Nephron progenitor cell (in vitro differentiated cells): ENCODE data around the gene PCNA.

Experiments
- DNase-seq: peaks from one replicate; pipeline ENCODE4 v3.0.0; 2021
- H3K27ac Mint-ChIP-seq: 2 replicates; pipeline ENCODE4 v1.8.0; 2021; ENCODE audit warnings: mild to moderate bottlenecking, moderate library complexity, mixed read lengths
- H3K27me3 Mint-ChIP-seq: 2 replicates; pipeline ENCODE4 v1.8.0; 2021; ENCODE audit warnings: mild to moderate bottlenecking, low read depth, mixed read lengths; ENCODE audit not compliant: poor library complexity
- H3K36me3 Mint-ChIP-seq: 2 replicates; pipeline ENCODE4 v1.8.0; 2021; ENCODE audit warnings: low read depth, mixed read lengths
- H3K4me1 Mint-ChIP-seq: 2 replicates; pipeline ENCODE4 v1.8.0; 2021; ENCODE audit warnings: mixed read lengths
- H3K4me3 Mint-ChIP-seq: 2 replicates; pipeline ENCODE4 v1.8.0; 2021; ENCODE audit warnings: mild to moderate bottlenecking, moderate library complexity, mixed read lengths
- H3K9me3 Mint-ChIP-seq: 2 replicates; pipeline ENCODE4 v1.8.0; 2021; ENCODE audit warnings: mild to moderate bottlenecking, moderate library complexity, mixed read lengths
- TF ChIP-seq, protein P1 (sequence below): fragments of 200-600 bp; sonication (generic); IDR thresholded peaks from 2 replicates; pipeline ENCODE4 v1.5.0; 2021; ENCODE audit warnings: antibody characterized with exemption

Gene PCNA

GRCh38 chr20:5127204-5127858, 7.6 kb upstream of the PCNA start:
- H3K9me3 Mint-ChIP-seq, result no peaks in the 10 kb centered on the region
- peaks cover 1% of the 10 kb centered on the region for H3K27me3 Mint-ChIP-seq
- TF ChIP-seq, protein P1, sequence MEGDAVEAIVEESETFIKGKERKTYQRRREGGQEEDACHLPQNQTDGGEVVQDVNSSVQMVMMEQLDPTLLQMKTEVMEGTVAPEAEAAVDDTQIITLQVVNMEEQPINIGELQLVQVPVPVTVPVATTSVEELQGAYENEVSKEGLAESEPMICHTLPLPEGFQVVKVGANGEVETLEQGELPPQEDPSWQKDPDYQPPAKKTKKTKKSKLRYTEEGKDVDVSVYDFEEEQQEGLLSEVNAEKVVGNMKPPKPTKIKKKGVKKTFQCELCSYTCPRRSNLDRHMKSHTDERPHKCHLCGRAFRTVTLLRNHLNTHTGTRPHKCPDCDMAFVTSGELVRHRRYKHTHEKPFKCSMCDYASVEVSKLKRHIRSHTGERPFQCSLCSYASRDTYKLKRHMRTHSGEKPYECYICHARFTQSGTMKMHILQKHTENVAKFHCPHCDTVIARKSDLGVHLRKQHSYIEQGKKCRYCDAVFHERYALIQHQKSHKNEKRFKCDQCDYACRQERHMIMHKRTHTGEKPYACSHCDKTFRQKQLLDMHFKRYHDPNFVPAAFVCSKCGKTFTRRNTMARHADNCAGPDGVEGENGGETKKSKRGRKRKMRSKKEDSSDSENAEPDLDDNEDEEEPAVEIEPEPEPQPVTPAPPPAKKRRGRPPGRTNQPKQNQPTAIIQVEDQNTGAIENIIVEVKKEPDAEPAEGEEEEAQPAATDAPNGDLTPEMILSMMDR, result no peak
- H3K36me3 Mint-ChIP-seq, result peaks cover 5% of the 10 kb centered on the region
- peak overlapping the region; percentile 98 for H3K27ac Mint-ChIP-seq
- peak; percentile 42 for DNase-seq
- peaks cover 37% of the 10 kb centered on the region for H3K4me1 Mint-ChIP-seq
- peak overlapping the region; percentile 97 for H3K4me3 Mint-ChIP-seq

- Mint-ChIP-seq H3K4me1 (peaks cover 37% of the 10 kb centered on the region), H3K27ac (peak within 1 kb of the TSS; percentile 98), H3K9me3 (no peaks in the 10 kb centered on the region)
Observed at GRCh38 chr20:5126512-5127203, 6.9 kb upstream of the PCNA start, which contains the start of gene CDS2. CDS2 (plus strand) TSS chr20:5127008; CDS start chr20:5127093, 85 bp downstream.

GRCh38 chr20:5122873-5123260, 3.1 kb upstream of the PCNA start:
- Mint-ChIP-seq H3K36me3 (peaks cover 2% of the 10 kb centered on the region), H3K9me3 (no peaks in the 10 kb centered on the region), H3K4me3 (no peak overlapping the region), H3K27me3 (peaks cover 3% of the 10 kb centered on the region), H3K27ac (no peak overlapping the region), H3K4me1 (peaks cover 42% of the 10 kb centered on the region)
- DNase-seq, result no peak
- TF ChIP-seq, protein P1, result no peak

More at GRCh38 chr20:5126512-5127203, 6.9 kb upstream of the PCNA start, which contains the start of gene CDS2:
- peak; percentile 100 for DNase-seq
- Mint-ChIP-seq H3K4me3 (peak within 1 kb of the TSS; percentile 97), H3K36me3 (peaks cover 5% of the 10 kb centered on the region), H3K27me3 (peaks cover 3% of the 10 kb centered on the region)
- TF ChIP-seq, protein P1, result no peak

DNA sequence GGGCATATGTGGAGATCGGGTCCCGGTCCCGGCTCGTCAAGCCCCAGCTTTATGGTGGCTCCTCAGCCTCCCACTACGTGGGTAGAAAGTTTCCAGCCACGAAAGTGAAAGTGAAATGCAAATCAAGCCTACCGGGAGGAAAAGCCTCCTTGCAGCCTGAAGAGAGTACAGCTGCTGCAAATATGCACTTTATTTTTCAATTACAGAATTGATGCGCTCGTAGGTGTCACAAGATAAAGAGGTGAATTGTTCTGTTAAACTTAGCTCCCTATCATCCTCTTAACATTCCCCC, 373 bp upstream of the PCNA start:
- Mint-ChIP-seq H3K4me3 (peak overlapping the region; percentile 93), H3K9me3 (no peaks in the 10 kb centered on the region)

GRCh38 chr20:5119143-5119434, 669 bp downstream of the PCNA start:
- H3K4me3 Mint-ChIP-seq, result peak overlapping the region; percentile 93
- H3K9me3 Mint-ChIP-seq, result no peaks in the 10 kb centered on the region
- peaks cover 3% of the 10 kb centered on the region for H3K27me3 Mint-ChIP-seq
- TF ChIP-seq, protein P1, result no peak
- peaks cover 38% of the 10 kb centered on the region for H3K36me3 Mint-ChIP-seq
- peaks cover 52% of the 10 kb centered on the region for H3K4me1 Mint-ChIP-seq
- H3K27ac Mint-ChIP-seq, result peak overlapping the region; percentile 64
- DNase-seq, result no peak

More for the DNA sequence above, 373 bp upstream of the PCNA start:
- Mint-ChIP-seq H3K27me3 (peaks cover 3% of the 10 kb centered on the region), H3K4me1 (peaks cover 46% of the 10 kb centered on the region), H3K27ac (peak overlapping the region; percentile 98), H3K36me3 (peaks cover 28% of the 10 kb centered on the region)
- DNase-seq, result no peak
- TF ChIP-seq, protein P1, result no peak
